Hematopoietic multipotent progenitor cell treated with erythropoietin and hydrocortisone succinate and interleukin-3 and kit ligand, for 4 days (in vitro differentiated cells): Measurements from ENCODE around the gene NT5C1A.

ENCODE experiments used
- DNase-seq: peaks from one replicate; pipeline ENCODE4 v3.0.0-alpha.2; 2015

NT5C1A gene

GRCh38 chr1:39671793-39672550 is at the start of gene NT5C1A:
NT5C1A (minus strand) TSS chr1:39672107; CDS start chr1:39672038, 69 bp downstream.
- peak; percentile 28 for DNase-seq

GRCh38 chr1:39721664-39722063 is 49.8 kb upstream of the NT5C1A start:
- DNase-seq, result no peak

- peak; percentile 87 for DNase-seq
Observed at GRCh38 chr1:39720094-39720999, 48.4 kb upstream of the NT5C1A start.

GRCh38 chr1:39717809-39718208 is 45.9 kb upstream of the NT5C1A start:
- no peak for DNase-seq

- no peak for DNase-seq
Observed at GRCh38 chr1:39713557-39713956, 41.6 kb upstream of the NT5C1A start.

GRCh38 chr1:39711966-39712340 is 40.0 kb upstream of the NT5C1A start:
- DNase-seq, result no peak

- DNase-seq, result peak; percentile 75
Observed at GRCh38 chr1:39711104-39711965, 39.4 kb upstream of the NT5C1A start.

GRCh38 chr1:39707506-39707905 is 35.6 kb upstream of the NT5C1A start:
- no peak for DNase-seq

- DNase-seq, result no peak
Observed at GRCh38 chr1:39704757-39705156, 32.9 kb upstream of the NT5C1A start.

- DNase-seq, result no peak
Observed at GRCh38 chr1:39701049-39701439, 29.1 kb upstream of the NT5C1A start.

- DNase-seq, result no peak
Observed at GRCh38 chr1:39700348-39700747, 28.4 kb upstream of the NT5C1A start.

GRCh38 chr1:39699419-39699818 is 27.5 kb upstream of the NT5C1A start:
- DNase-seq, result no peak

- no peak for DNase-seq
Observed at GRCh38 chr1:39698568-39698967, 26.7 kb upstream of the NT5C1A start.

GRCh38 chr1:39696448-39696847 is 24.5 kb upstream of the NT5C1A start:
- no peak for DNase-seq

GRCh38 chr1:39695016-39695415 is 23.1 kb upstream of the NT5C1A start:
- DNase-seq, result no peak

- no peak for DNase-seq
Observed at GRCh38 chr1:39694026-39694425, 22.1 kb upstream of the NT5C1A start.

- peak; percentile 8 for DNase-seq
Observed at GRCh38 chr1:39692152-39693074, 20.5 kb upstream of the NT5C1A start.

- DNase-seq, result peak; percentile 94
Observed at GRCh38 chr1:39691383-39692151, 19.7 kb upstream of the NT5C1A start, which contains the start of gene HPCAL4. HPCAL4 (minus strand) TSS chr1:39691433; CDS start chr1:39684603, 6,830 bp downstream.

GRCh38 chr1:39690794-39691382 is 19.0 kb upstream of the NT5C1A start:
- no peak for DNase-seq

GRCh38 chr1:39690225-39690624 is 18.3 kb upstream of the NT5C1A start:
- no peak for DNase-seq

- no peak for DNase-seq
Observed at GRCh38 chr1:39689635-39690034, 17.7 kb upstream of the NT5C1A start.
